HG03103 (cell line): ENCODE data around the gene DENND1A.
"Not testable (repeated sequence)": the region's sequence is repeated elsewhere in the genome, so short reads cannot be mapped to it uniquely, and the experiment has no call there.

Experiments used
- ATAC-seq: cut with Tn5 transposase; IDR thresholded peaks from one replicate; pipeline ENCODE4 v1.9.1; 2021; ENCODE audit warnings: low read depth; ENCODE audit not compliant: unreplicated experiment

Gene DENND1A

DNA sequence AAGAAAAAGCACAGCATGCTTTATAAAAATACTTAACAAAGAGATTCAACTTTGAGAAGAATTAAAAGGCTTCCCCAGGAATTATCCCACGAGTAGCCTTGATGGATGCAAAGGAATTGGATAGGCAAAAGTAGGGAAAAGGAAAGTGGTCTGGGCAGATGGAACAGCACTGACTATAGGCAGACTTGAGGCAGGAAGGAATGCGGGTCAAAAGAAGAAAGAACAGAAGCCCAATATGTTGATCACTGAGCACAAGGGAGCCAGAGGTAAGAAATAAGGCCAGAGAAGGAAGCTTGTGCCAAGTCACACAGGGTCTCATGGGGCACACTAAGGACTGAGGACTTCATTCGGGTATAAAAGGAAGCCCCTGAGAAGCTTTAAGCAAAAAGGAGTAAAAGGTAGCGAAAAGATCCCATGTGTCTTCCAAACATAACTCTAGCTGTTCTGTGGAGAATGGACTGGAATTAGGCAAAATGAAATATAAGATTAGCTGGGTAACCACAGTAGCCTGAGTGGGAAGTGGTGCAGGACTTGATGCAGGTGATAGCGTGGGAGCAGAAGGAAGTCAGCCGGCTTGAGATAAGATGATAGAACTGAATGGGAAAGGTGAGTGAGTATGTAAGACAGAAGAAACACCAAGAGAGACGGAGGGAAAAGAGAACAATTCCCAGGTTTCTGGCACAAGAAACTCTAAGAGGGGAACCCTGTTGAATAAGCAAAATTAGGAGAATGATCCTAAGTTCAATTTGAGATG, 106.6 kb downstream of the DENND1A start:
- no peak for ATAC-seq

DNA sequence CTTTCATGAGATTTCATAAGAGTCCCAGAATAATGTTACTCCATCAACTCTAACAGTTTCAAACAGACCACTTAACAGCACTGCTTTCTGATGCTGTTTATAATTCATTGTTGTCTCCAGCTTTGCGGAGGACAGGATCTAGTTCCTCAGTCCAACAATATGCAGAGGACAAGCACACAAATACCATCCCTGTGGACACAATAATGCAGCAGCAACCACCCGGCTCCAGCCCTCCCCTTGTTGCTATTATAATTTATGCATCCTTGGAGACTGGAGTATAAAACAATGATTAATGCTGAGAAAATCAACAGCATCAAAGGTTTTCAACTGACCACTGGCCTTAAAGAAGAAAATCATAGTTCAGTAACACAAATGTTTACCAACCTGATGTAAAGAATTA, 108.3 kb downstream of the DENND1A start:
- no peak for ATAC-seq

DNA sequence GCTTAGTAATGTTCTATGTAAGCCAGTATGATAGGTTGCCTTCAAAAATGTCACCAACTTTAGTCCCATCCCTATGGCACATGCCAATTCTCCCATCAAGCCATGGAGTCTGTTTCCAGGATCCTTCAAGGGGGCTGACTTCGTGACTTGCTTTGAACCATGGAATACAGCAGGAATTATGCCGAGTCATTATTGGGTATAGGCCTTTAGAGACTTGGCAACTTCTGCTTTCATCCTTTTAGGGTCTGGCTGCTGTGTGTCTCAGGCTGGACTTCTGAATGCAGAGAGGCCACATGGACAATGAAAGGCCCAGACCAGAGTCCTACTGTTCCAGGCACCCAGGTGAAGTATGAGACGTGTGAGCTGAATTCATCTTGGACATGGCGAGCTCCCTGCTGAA, 109.8 kb downstream of the DENND1A start:
- no peak for ATAC-seq

DNA sequence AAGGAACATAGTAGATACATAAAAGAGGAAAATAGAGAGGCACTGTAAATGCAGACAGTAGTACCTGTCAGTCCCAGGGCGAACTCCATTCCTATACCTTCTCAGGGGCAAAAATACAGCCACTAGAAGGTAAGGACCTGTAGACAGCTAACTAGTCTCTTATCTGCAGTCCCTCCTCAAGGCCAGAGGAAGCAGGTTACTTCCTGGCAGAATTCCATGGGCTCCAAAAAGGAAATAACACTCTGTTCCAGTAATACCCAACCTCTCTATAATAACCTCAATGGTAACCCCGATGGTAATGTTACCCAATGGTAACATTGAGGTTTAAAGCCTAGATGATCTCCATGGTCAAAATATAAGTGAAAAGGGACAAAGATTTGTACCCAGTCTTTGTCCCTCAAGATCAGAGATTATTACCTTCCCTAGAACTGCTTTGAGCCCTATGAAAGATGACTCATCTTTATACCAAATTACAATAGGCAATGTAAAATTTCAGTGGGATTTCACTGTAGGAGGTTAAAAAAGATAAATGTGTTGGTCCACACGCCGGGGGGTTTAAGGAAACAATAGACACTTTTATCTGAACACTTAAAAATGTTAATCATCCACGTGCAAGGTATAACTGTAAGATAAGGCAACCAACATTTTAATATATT, 113.0 kb downstream of the DENND1A start:
- ATAC-seq: no peak

DNA sequence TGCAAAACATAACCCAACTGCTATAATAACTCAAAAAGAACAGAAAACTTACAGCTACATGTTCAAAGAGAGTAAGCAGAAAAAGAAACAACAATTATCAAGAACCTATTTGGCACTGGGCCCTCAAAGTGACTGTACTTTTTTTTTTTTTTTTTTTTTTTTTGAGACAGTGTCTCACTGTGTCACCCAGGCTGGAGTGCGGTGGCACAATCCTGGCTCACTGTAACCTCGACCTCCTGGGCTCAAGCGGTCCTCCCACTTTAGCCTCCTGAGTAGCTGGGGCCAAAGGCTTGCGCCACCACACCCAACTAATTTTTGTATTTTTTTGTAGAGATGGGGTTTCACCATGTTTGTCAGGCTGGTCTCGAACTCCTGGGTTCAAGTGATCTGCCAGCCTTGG, 114.1 kb downstream of the DENND1A start:
- not testable (repeated sequence) for ATAC-seq

DNA sequence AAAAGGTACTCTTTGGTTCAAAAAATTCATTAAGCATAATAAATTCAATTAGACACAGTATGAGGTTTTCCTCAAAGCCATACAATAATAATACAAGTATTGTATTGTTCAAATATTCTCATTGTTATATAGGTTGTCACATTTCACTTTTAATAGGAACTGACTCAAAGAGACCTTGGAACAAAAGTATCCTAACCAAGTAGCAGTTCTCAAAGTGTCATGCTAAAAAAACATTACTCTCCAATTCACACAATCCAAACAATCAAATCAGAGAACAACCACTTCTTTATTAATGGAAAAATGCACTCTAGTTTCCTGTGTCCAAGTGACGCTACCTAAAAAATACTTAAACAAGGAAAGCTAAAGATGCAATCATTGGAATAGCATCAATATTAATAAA, 115.4 kb downstream of the DENND1A start:
- ATAC-seq: no peak

DNA sequence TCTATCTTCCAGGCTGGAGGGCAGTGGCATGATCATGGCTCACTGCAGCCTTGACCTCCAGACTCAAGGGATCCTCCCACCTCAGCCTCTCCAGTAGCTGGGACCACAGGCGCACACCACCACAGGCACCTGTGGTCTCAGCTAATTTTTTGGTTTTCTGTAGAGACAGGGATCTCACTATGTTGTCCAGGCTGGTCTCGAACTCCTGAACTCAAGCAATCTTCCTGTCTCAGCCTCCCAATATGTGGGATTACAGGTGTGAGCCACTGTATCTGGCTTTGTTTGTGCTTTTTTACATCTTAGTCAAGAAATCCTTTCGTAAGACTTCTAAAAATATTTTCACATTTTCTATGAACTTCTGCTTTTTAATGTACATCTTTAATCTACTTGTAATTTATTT, 116.9 kb downstream of the DENND1A start:
- no peak for ATAC-seq

DNA sequence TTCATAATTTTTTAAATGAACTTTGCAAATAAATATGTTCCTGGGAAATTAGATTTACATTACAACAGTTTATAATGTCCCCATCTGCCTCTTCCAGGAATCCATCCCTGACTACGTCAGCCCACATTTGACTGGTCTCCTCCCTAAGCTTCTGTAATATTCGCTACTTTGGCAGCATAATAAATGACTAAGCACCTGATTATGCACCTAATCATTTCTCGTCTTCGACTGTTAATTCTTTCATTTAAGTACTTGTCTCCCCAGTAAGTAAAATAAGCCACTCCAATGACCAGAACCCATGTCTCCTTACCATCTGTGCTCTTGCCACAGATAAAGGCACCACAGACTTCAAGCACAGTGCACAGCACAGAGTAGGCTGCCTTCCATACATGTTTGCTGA, 122.7 kb downstream of the DENND1A start:
- no peak for ATAC-seq

DNA sequence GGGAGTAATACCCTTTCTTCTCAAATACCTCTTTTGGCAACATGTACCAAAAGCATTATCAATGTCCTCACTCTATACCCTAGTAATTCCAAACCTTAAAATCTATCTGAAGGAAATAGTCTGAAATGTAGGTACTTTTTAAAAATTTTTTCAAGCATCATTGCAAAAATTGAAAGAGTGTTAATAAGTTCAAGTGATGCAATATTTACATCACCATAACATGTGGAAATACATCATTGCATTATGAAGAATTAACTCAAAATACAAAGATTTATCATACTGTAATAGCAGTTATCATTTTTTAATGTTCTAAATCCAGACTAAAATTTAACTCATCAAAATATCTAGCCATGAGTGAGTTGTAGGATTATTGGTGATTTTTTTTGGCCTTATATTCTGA, 123.1 kb downstream of the DENND1A start:
- no peak for ATAC-seq

DNA sequence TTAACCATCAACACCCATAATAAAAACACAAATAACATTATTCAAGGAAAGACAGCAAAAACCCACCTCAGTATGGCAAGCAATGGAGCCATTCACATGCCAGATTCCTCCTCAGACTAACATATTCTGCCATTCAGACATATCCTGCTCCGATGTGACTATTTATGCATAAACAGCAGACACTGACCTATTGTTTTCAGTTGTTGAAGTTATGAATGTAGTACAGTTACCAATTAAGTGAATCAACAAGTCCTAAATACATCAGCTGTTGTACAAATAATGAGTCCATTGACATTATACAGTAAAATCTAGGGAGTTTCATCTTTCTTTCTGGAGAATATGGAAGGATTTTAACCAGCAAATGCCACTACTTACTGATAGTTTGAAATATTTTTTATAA, 131.7 kb downstream of the DENND1A start:
- no peak for ATAC-seq

DNA sequence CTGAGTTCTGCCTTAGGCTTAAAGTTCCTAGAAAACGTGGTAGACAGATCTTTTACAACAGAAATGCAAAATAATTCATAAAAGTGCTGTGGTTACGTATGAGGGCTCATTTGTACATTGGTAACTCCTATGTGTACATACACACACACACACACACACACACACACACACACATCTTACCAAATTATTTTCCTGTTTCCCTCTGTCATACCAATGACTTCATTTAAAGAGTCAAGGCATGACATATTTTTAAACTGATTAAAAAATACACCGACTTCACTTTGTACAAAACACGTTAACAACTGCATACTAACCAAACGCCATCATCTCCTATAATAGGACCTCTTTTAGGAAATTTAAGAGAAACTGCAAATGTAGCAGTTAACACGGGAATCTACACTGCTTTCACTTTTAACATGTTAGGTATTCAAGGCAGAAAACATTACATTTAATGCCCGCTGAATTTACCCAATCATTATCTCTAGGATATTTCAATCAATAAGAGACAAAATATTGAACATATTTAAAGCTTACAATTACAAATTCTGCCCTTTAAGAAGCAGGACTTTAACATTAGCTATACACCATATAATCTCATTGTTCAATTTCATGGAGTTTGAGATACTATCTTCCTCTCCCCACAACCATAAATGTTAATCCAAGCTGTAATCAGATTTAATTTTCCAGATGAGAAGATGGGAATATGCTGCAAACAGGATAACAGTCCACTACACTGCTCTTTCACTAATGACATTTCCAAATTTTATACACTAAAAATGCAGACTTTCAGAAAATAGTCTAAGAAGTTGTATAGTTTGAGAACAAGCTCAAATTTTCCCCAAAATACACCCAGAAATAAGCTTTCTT, 133.1 kb downstream of the DENND1A start:
- no peak for ATAC-seq

DNA sequence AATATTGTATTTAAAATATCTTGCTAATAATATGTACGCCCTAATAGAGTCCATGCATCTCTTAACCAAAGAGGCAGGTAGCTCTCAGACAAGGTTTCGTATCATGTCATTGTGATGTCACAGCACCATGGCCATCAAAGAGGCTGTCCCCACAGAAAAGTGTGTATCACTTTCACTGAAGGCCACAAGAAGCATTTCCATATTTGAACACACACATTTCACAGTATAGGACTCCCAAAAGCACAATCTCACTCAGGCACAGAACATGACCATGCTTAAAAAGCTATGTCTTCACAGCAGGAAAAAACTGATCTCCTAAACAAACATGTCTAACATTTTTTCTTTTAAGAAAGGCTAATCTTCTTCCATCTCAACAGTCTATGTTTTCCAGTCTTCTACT, 133.8 kb downstream of the DENND1A start:
- ATAC-seq: no peak

DNA sequence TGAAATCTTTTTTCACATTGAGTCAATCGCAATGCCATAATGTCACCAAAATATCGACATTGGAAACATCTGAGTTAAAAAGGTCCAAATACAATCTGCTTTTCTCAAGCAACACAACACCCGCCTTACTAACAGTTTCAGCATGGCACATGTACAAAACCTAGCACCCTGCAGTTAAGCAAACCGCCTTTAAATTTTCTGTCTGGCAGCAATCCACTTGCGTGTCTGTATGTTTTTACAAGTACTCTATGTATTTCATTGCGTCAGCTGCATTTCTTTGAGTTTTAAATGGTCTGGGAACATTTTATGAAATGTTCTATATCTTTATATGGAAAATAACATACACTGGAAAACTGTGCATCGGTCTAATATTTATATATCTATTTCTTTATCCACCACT, 134.6 kb downstream of the DENND1A start:
- no peak for ATAC-seq

DNA sequence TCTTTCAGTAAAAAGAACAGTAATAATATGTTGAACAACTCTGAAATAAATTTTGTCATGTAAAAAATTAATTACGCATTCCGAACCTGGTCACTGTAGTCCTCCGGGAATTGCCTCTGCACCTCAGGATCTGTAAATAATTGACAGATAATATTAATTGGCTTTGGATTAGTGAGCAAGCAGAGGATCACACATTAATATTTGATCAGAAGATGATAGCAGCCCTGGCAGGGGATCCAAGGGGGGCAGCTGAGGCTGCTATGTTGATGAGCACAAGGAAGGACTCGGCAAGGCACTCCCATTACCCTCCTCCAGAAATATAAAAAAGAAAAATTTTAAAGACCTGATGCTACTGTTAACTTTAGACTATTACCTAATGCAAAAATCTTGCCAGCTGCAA, 137.4 kb downstream of the DENND1A start:
- no peak for ATAC-seq

DNA sequence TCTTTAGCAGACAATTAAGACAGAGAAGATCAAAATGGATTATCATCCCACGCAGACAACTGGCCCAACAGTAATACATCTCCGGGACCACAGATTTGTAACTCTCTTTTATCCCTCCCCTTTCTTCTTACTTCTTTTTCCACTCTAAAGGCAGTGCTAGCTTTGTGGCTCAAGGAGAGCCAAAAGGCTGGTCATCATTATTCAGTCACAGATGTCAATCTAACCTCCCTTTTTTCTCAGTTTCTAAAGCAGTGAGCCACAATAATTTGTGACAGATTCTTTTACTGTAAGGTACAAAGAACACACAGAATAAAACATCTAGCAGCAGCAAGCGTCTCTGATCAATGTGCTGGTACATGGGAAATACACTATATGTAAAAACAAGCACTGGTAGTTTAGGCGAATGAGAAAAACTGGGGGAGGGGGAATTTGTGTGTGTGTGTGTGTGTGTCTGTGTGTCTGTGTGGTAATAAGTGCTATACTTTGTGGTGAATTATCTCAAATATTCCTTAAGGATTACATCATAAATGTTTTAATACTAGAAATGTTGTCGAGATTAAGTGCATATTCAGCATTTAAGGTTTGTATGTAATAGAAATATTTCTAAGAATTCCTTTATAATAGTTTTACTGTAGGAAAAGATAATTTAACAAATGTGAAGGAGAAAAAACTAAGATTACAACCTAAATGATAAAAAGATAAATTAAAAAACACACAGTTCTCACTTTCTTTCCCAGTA, 140.2 kb downstream of the DENND1A start:
- no peak for ATAC-seq

DNA sequence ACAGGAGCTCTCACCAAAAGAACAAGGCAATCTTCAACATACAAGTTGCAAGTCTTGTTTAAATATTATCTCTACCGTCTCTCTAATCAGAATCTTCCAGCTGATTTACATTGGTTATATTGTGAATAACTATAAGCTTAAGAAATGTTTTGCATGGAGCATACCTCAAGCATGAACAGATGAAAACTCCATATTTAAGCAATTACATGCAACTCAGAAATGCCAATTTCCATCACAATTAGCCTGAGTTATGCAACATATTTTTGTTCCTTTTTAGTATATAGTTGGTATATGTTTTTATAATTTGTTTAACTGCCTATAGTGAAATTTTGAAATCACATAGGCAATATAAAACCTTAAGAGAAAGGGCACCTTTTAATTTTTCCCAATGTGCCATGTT, 142.5 kb downstream of the DENND1A start:
- ATAC-seq: no peak

DNA sequence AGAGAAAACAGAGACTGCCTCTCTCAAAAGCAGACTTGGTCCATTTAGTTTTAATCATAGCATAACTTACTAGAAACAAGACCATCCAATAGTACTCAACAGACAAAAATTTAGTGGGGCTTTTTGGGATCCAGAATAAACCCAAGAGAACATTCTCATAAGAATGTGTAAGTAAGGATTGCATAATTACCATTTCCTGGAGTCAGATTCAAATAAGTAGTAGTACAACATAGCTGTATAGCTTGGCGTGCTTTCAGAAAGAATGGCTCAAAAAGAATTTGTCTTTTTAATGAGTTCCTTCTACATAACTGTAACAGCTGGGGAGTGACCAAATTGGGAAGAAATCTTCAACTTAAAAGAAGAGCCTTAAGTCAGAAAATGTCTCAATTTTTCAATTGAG, 145.4 kb downstream of the DENND1A start:
- ATAC-seq: no peak

DNA sequence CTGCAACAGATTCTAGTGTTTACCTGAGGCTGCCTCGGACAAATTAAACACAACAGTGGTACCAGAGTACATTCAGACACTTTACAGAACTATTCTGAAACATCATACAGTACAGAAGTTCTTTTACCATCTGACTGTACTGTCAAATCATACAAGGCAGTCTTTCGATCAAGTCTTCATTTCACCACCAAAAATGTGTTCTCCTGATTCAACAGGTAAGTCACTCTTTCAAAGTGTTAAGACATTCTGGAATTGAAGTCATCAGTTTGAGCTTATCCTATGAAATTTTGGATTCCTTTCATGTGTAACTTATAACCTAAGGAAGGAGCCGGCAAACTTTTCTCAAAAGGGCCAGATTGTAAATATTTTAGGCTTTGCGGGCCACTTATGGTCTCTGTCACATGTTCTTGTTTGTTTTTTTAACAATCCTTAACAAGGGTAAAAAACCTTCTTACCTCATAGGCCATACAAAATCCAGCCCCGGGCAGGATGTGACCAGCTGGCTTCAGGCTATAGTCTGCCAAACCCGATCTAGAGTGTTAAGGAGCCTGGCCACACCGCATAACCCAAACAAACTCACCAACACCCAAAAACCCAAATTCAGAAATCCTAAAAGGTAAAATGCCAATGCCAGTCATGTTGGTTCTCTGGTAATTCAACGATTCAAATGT, 151.6 kb downstream of the DENND1A start:
- no peak for ATAC-seq

DNA sequence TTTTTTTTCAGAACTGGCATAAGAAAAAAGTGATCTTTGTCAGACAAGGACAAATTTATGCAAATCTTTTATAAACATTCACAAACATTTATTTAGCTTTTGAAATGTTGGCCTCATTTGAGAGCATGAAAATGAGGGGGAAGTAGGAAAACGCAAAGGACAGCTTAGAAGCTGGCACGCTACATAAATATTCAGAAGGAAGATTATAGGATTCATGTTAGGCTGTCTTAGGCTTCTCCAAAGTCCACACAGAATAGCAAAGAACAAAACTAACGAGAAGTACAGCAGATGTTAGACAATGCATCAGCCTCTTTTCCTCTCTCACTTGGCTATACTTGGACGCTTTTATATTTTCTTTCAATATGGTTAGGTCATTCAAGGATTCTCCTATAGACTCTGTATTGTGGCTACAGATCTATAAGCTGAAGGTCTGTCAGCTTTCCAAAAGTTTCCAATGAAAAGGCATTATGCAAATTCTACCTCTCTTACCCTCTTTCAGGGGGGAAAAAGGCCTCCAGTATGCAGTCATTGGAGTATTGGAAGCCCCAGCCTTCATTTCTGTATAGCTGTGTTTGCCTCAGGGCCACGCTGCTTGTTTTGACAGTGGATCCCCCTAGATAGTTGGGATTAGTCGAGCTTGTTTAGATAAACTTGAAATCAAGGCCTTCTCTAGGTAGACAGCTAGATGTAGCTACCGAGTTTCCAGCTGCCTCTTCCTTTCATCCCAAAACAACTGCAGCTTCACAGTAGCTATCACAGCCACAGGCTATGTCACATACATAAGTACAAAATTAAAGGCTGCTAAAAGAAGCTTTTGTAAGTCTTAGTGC, 153.0 kb downstream of the DENND1A start:
- ATAC-seq: no peak
